Stomach smooth muscle (tissue), 2 donors: ENCODE data around the gene ANKRD44.

Experiments
- H3K27ac ChIP-seq: one replicate; pipeline ENCODE4 v1.7.0; 2013; ENCODE audit warnings: mild to moderate bottlenecking, low read length, inconsistent platforms
- H3K27me3 ChIP-seq, 2 donors: one replicate each; pipeline ENCODE4 v1.7.0; 2013; ENCODE audit warnings: low read length in 2 of 2; ENCODE audit not compliant: insufficient read depth in 2 of 2, control insufficient read depth in 1 of 2
- H3K36me3 ChIP-seq, 2 donors: one replicate each; pipeline ENCODE4 v1.7.0; 2013; ENCODE audit warnings: low read length in 2 of 2; ENCODE audit not compliant: control insufficient read depth in 2 of 2, insufficient read depth in 2 of 2
- H3K4me1 ChIP-seq: one replicate; pipeline ENCODE4 v1.7.0; 2013; ENCODE audit warnings: low read length; ENCODE audit not compliant: control insufficient read depth, insufficient read depth
- H3K4me3 ChIP-seq, 2 donors: one replicate each; pipeline ENCODE4 v1.7.0; 2013; ENCODE audit warnings: low read length in 2 of 2
- H3K9ac ChIP-seq, 2 donors: one replicate each; pipeline ENCODE4 v1.7.0; 2013; ENCODE audit warnings: low read length in 2 of 2, mild to moderate bottlenecking in 1 of 2
- H3K9me3 ChIP-seq, 2 donors: one replicate each; pipeline ENCODE4 v1.7.0; 2013; ENCODE audit warnings: low read length in 2 of 2; ENCODE audit not compliant: control insufficient read depth in 2 of 2
- donor health status: healthy.
- donor health status: Pancreatic carcinoma.

Gene ANKRD44

DNA sequence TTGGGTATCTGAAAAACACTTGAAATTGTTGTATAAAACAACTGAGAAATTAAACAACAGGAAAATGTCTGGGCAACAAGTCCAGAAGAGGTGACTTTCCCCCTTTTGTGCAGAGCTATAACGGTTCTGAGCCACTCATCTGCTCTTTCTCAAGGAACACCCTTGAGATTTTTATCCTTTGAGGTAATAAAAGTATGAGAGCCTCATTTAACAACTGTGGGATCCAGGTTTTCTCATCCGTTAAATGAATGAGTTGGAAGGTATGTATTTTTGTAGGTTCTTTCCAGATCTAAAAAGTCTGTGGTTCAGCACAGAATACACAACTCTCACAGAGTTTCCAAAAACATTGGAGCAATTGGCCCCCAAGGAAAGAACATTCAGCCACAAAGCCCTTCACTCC, 93.0 kb downstream of the ANKRD44 start:
- no peaks in the 10 kb centered on the region for H3K36me3 ChIP-seq
- no peaks in the 10 kb centered on the region for H3K9me3 ChIP-seq
- peaks cover 2% of the 10 kb centered on the region for H3K4me1 ChIP-seq
- H3K4me3 ChIP-seq = no peak overlapping the region
- no peak overlapping the region for H3K9ac ChIP-seq
- no peaks in the 10 kb centered on the region for H3K27me3 ChIP-seq
- no peak overlapping the region for H3K27ac ChIP-seq

DNA sequence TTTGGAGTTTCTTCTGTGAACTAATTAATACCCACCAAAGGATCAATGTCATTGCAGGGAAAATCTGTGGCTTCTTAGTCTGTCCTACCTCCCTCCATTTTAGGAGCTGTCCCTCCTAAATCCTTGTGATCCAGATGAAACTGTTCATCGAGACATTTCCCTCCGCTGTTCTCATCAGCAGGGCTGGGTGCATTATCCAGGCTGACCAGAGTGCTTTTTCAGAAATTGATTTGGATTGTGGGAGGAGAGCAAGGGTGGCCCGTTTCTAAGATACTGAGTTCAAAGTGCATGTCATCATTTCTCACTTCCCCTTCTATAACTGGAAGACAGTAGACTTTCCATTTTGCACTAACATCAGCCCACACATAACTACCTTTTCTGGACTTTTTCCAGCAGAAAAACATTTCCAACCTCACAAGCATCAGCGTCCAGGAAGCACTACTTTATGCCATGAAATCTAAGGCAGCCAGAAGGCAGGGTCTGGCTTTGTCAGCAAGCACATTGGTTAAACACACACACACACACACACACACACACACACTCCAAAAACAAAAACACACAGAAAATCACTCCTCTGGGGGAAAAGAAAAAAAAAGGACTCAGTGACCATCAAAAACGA, 94.1 kb downstream of the ANKRD44 start:
- Histone ChIP-seq H3K9ac (no peak overlapping the region), H3K27me3 (no peaks in the 10 kb centered on the region), H3K27ac (no peak overlapping the region), H3K36me3 (no peaks in the 10 kb centered on the region), H3K4me1 (peaks cover 2% of the 10 kb centered on the region), H3K4me3 (no peak overlapping the region), H3K9me3 (no peaks in the 10 kb centered on the region)

DNA sequence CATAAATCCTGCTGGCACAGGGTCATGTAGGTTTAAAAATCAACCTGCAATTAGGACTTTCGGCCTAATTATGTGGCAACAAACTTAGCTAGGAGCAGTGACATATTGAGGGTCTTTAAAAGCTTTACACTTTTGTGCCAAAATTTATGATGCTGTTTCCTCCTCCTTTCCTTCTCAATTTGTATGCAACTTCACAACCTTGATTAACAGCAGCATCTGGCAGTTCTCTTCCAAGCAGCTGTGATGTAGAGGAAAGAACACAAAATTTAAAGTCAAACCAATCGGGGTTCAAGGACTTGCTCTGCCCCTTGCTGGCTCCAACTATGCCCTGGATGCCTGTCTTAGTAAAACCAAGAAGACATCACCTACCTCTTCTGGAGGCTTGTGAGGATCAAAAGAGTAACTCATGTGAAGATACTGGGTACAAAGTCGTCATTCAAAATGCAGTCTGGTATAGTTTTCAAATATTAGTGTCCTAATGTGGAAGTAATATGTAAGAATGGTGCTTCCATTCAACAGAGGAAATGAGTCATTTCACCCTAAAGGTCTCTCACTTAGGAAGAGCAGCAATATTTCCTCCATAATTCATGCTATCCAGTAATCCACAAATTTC, 94.7 kb downstream of the ANKRD44 start:
- H3K9me3 ChIP-seq = no peaks in the 10 kb centered on the region
- peaks cover 2% of the 10 kb centered on the region for H3K4me1 ChIP-seq
- no peak overlapping the region for H3K4me3 ChIP-seq
- H3K27ac ChIP-seq = no peak overlapping the region
- H3K36me3 ChIP-seq = no peaks in the 10 kb centered on the region
- no peaks in the 10 kb centered on the region for H3K27me3 ChIP-seq
- H3K9ac ChIP-seq = no peak overlapping the region

DNA sequence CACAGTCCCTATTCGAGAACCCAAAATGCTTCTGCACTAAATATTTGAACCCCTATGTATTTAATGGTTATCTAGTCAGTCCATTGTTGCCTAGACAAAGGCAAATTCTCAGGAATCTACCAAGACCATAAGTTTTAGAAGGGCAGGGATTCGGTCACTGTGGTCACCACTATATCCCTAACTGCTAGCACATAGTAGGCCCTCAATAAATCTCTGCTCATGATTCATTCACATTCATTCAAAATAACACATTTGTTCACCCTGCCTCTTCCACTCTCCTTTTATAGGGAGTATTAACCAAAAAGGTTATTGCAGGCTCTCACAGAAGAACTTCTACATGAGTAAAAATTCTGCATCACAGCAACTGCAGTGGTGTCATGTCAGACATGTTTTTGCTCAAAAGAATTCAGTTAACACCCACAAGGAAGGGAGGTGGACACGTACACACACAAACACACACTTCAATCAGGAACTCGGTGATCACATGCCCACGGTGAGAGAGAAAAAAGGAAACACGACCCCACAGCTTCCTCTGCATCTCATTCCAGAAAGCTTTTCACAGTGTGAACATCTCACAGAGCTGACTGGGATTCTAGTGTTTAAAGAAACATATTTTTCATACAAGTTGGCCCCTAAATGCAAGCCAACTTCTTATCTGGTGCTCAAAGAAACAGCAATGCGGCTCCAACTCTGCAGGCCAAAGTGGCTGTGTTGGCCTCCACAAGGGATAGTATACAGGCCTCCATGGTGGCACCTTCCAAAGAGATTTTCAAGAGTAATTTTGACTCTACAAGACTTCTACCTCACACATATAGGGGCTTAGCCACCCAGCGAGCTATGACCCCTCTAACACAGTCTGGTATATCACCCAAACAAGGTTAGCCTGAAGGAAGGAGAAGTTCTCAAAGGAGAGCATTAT, 98.0 kb downstream of the ANKRD44 start:
- Histone ChIP-seq H3K36me3 (no peaks in the 10 kb centered on the region), H3K9ac (no peak overlapping the region), H3K27me3 (no peaks in the 10 kb centered on the region), H3K4me3 (no peak overlapping the region), H3K4me1 (peaks cover 2% of the 10 kb centered on the region), H3K9me3 (no peaks in the 10 kb centered on the region), H3K27ac (no peak overlapping the region)

DNA sequence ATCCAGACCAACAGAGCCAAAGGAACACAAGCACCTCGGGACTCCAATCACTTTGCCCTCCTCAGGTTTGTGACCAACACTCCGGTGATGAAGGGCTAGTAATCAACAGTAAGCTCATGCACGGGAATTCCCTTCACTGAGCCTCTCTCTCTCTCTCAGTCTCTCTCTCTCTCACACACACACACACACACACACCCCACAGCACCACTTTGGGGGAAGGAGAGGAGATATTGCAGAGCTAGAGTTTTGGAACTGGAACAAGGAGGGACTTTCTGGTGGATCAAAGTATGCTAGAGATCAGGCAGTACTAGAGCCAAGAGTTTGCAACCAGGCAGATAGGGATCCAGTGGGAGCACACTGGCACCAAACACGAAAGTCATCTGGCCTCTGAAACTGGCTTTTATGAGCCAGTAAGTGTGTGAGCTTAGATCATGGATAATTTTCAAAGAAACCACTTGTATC, 98.7 kb downstream of the ANKRD44 start:
- H3K27me3 ChIP-seq = no peaks in the 10 kb centered on the region
- H3K9me3 ChIP-seq = no peaks in the 10 kb centered on the region
- H3K9ac ChIP-seq = no peak overlapping the region
- H3K27ac ChIP-seq = no peak overlapping the region
- no peaks in the 10 kb centered on the region for H3K36me3 ChIP-seq
- H3K4me1 ChIP-seq = peaks cover 4% of the 10 kb centered on the region
- H3K4me3 ChIP-seq = no peak overlapping the region

DNA sequence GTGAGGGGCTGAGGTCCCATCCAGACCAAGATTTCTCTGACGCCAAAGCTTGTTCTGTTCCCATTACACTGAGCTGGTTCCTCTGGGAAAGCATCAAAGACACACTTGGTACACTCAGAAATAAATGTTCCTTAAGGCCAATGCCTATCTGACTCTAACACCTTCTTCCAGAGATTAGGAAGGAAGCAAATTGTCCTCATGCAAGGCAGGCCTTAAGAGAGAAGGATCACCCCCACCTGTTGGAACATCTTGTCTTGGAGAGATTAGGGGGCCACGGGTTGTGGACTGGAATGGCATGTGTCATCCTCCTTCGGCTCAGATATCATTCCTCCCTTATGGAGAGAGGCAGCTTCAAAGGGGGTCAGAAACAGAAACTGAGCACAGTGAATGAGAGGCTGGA, 100.2 kb downstream of the ANKRD44 start:
- Histone ChIP-seq H3K4me1 (peaks cover 4% of the 10 kb centered on the region), H3K36me3 (no peaks in the 10 kb centered on the region), H3K27ac (no peak overlapping the region), H3K9me3 (no peaks in the 10 kb centered on the region), H3K9ac (no peak overlapping the region), H3K4me3 (no peak overlapping the region), H3K27me3 (no peaks in the 10 kb centered on the region)

DNA sequence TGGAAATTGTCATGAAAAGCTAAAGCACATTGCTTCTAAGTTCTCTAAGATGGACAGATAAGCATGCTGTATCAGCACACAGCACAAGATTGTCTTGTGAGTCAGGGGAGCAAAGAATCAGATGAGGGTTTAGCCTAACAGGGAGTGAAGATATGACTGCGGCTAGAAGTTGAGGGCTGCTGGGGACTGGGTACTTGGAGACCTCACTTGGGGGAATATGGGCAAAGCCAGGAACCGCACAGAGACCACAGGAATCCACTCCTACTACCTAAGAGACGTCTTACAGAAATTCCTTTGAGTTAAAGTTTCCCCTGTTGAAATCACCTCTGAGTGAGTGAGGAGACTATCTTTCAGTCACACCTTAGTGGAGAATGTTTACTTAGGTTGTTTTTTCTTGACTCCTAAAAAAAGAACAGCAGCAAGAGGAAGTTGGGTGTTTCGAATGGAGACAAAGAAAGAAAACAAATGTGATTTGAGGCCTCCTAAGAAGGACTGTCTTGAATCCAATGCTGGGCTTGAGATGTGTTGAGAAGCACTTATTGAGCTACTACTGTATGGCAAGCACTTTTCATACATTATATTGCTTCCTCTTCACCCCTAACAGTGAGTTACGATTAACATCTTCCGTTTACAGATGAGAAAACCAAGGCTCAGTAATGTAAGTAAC, 100.7 kb downstream of the ANKRD44 start:
- Histone ChIP-seq H3K4me1 (peaks cover 10% of the 10 kb centered on the region), H3K9me3 (no peaks in the 10 kb centered on the region), H3K27me3 (no peaks in the 10 kb centered on the region), H3K4me3 (no peak overlapping the region), H3K9ac (no peak overlapping the region), H3K27ac (no peak overlapping the region), H3K36me3 (no peaks in the 10 kb centered on the region)

DNA sequence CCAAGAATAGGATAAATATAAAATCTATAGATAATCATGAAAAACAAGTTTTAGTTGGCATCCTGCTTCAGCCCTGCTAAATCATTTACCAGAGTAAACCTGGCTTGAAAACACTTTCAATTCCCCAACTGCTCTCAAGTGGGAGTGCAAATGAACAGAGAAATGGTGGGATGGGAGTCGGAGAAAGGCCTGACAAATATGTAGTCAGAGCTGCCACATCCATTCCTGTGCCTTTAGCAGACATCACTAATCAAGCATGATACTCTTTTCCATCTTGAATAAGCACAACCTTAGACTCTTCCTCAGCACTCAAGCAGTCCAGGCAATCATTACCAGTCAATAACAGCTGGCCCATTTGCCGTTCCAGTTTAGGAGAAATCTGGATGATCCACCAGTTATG, 101.3 kb downstream of the ANKRD44 start:
- peaks cover 11% of the 10 kb centered on the region for H3K4me1 ChIP-seq
- H3K4me3 ChIP-seq = no peak overlapping the region
- no peaks in the 10 kb centered on the region for H3K36me3 ChIP-seq
- H3K9ac ChIP-seq = no peak overlapping the region
- H3K27ac ChIP-seq = no peak overlapping the region
- no peaks in the 10 kb centered on the region for H3K27me3 ChIP-seq
- H3K9me3 ChIP-seq = no peaks in the 10 kb centered on the region

DNA sequence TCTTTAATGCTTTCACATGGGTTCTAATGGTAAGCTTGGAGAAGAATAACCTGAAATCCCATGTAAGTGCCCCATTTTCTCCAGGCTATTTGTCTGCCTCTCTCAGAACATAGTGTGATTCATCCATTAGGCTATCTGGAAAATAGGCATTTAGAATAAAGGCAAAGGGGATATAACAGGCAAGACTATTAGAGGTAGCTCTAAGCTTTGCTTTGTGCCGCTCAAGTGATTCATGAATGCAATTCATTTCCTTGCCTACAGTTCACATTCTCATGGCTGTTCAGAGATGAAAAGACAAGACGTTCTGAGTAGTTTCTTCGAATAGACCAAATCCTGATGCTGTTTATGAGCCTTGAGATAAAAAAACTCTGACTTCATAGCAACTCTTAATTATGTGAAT, 101.7 kb downstream of the ANKRD44 start:
- H3K4me1 ChIP-seq = peaks cover 11% of the 10 kb centered on the region
- H3K36me3 ChIP-seq = no peaks in the 10 kb centered on the region
- no peak overlapping the region for H3K9ac ChIP-seq
- H3K27ac ChIP-seq = no peak overlapping the region
- H3K9me3 ChIP-seq = no peaks in the 10 kb centered on the region
- H3K4me3 ChIP-seq = no peak overlapping the region
- H3K27me3 ChIP-seq = no peaks in the 10 kb centered on the region

DNA sequence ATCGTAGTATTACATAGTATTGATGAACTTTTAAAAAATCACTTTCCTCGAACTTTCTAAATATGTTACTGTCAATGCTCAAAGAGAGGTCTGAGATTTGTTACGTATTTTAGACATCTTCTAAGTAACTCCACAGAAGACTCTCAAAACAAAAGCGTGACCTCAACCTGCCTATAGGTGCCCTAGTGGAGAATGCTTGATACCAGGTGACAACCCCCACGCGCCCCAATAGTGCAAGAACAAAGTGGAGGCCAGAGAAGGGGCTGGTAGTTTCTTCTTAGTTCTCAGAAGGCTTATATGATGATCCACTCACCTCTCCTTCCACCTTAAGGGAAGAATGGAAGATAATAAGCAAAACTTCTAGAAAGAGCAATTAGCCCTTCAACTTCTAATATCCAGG, 102.6 kb downstream of the ANKRD44 start:
- Histone ChIP-seq H3K36me3 (no peaks in the 10 kb centered on the region), H3K4me3 (no peak overlapping the region), H3K27me3 (no peaks in the 10 kb centered on the region), H3K27ac (no peak overlapping the region), H3K9ac (no peak overlapping the region), H3K9me3 (no peaks in the 10 kb centered on the region), H3K4me1 (peaks cover 11% of the 10 kb centered on the region)
